ENCODE data around the gene PIM2. TPM values are rescaled to one million over a fixed set of nuclear protein-coding genes. Genes with fewer than 3 reads are reported as not detected.

Gene PIM2
- total and polyA plus RNA-seq, 4 donors = 14.8 to 36.5 (median 24.5) TPM

DNA sequence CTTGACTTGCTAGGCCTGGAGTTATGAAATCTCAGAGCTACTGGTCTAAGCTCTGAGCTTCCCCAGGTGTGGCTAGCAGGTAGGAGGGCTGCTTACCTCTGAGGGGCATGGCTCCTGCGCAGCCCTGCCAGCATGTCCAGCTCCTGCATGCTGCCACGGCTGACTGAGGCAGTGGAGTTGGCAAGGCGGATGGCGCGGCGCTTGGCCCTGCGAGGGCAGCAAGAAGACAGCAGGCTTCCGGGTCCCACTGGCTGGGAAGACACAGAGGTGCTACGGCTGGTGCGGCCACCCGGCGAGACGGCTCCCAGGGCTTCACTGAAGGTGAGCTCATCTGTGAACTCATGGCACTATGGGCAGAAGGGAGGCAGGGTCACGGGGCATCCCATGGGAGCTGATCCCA is 47.1 kb upstream of the PIM2 start:
- 92 to 93% methylated on average over 3 to 14 of the region's 14 CpGs for WGBS, 2 donors
- no peak for ATAC-seq (ENCODE audit: insufficient read depth, low FRiP score)
- peaks cover 0 to 15% (median 2%) of the 10 kb centered on the region in 5 donors for H3K4me1 ChIP-seq (ENCODE audit: control insufficient read depth in 5 of 5, insufficient read depth in 5 of 5, low read length in 5 of 5)
- no peaks in the 10 kb centered on the region for H3K36me3 ChIP-seq (ENCODE audit: control insufficient read depth in 4 of 4, insufficient read depth in 4 of 4, low read length in 4 of 4)
- no peak overlapping the region for H3K9ac ChIP-seq (ENCODE audit: insufficient read depth in 1 of 2, low read length in 2 of 2)
- H3K27me3 ChIP-seq (ENCODE audit: control insufficient read depth in 3 of 3, insufficient read depth in 3 of 3, low read length in 2 of 3) = no peaks in the 10 kb centered on the region
- H3K9me3 ChIP-seq (ENCODE audit: control insufficient read depth in 4 of 4, insufficient read depth in 3 of 4, low read length in 3 of 4) = peaks cover 0 to 2% (median 0%) of the 10 kb centered on the region in 4 donors
- no peak overlapping the region for H3K27ac ChIP-seq (ENCODE audit: low read depth in 1 of 2, low read length in 1 of 2)
- no peak overlapping the region for H3K4me3 ChIP-seq
- TF ChIP-seq, protein P1, sequence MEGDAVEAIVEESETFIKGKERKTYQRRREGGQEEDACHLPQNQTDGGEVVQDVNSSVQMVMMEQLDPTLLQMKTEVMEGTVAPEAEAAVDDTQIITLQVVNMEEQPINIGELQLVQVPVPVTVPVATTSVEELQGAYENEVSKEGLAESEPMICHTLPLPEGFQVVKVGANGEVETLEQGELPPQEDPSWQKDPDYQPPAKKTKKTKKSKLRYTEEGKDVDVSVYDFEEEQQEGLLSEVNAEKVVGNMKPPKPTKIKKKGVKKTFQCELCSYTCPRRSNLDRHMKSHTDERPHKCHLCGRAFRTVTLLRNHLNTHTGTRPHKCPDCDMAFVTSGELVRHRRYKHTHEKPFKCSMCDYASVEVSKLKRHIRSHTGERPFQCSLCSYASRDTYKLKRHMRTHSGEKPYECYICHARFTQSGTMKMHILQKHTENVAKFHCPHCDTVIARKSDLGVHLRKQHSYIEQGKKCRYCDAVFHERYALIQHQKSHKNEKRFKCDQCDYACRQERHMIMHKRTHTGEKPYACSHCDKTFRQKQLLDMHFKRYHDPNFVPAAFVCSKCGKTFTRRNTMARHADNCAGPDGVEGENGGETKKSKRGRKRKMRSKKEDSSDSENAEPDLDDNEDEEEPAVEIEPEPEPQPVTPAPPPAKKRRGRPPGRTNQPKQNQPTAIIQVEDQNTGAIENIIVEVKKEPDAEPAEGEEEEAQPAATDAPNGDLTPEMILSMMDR (IDR thresholded peaks at IDR 0.05; ENCODE audit: control extremely low read depth, extremely low read depth) = no peak
- no peak for DNase-seq

DNA sequence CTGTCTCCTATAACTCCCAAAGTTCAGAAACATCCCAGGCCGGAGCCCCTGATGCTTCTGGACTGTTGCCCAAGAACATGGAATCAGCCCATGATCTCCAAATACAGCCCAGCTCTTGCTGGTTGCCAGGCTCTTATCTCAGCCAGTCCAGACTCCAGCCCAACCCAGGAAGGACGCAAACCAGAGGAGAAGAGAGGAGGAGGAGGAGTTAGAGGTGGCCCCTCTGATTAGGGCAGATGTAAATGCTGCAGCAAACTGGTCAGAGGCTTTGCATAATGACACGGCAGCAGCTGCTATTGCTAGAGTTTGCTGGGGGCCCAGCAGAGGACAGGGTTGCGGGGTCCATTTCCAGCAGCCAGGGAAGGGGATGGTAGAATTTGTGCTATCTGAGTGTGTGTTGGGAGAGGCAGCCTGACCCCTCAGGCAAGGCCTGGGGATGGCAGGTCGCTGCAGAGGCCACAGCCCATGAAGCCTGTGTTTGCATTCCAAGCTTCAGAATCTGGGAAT is 42.8 kb upstream of the PIM2 start:
- Histone ChIP-seq H3K9me3 (ENCODE audit: control insufficient read depth in 4 of 4, insufficient read depth in 3 of 4, low read length in 3 of 4) (peaks cover 0 to 2% (median 0%) of the 10 kb centered on the region in 4 donors), H3K4me3 (no peak overlapping the region), H3K27ac (ENCODE audit: low read depth in 1 of 2, low read length in 1 of 2) (no peak overlapping the region), H3K36me3 (ENCODE audit: control insufficient read depth in 4 of 4, insufficient read depth in 4 of 4, low read length in 4 of 4) (no peaks in the 10 kb centered on the region), H3K27me3 (ENCODE audit: control insufficient read depth in 3 of 3, insufficient read depth in 3 of 3, low read length in 2 of 3) (no peaks in the 10 kb centered on the region), H3K4me1 (ENCODE audit: control insufficient read depth in 5 of 5, insufficient read depth in 5 of 5, low read length in 5 of 5) (peaks cover 0 to 21% (median 5%) of the 10 kb centered on the region in 5 donors), H3K9ac (ENCODE audit: insufficient read depth in 1 of 2, low read length in 2 of 2) (no peak overlapping the region)
- WGBS, 2 donors = 43 to 47% methylated on average over 3 to 5 of the region's 5 CpGs
- DNase-seq (peak; percentile 71 to 83 (median 82)), ATAC-seq (ENCODE audit: insufficient read depth, low FRiP score) (no peak)
- TF ChIP-seq, protein P1 (IDR thresholded peaks at IDR 0.05; ENCODE audit: control extremely low read depth, extremely low read depth) = no peak

DNA sequence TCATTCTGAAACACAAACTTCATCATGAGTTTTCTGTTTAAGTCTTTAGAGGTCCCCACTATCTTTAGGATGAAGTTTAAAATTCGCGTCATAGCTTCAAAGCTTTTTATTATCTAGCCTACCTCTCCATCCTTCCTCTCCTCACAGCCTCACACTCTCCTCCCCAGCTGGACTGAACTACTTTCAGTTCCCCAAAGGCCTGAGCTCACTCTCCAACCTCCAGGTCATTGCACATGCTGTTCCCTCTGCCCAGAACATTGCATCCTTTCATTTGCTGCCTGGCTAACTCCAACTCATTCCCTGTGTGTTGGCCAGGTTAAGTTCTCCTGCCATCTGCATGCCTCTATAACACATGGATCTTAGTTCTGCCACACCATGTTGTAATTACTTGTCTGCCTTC is 41.5 kb upstream of the PIM2 start:
- Histone ChIP-seq H3K9me3 (ENCODE audit: control insufficient read depth in 4 of 4, insufficient read depth in 3 of 4, low read length in 3 of 4) (peaks cover 0 to 2% (median 0%) of the 10 kb centered on the region in 4 donors), H3K27ac (ENCODE audit: low read depth in 1 of 2, low read length in 1 of 2) (no peak overlapping the region), H3K4me3 (no peak overlapping the region), H3K9ac (ENCODE audit: insufficient read depth in 1 of 2, low read length in 2 of 2) (no peak overlapping the region), H3K27me3 (ENCODE audit: control insufficient read depth in 3 of 3, insufficient read depth in 3 of 3, low read length in 2 of 3) (no peaks in the 10 kb centered on the region), H3K4me1 (ENCODE audit: control insufficient read depth in 5 of 5, insufficient read depth in 5 of 5, low read length in 5 of 5) (peaks cover 0 to 31% (median 5%) of the 10 kb centered on the region in 5 donors), H3K36me3 (ENCODE audit: control insufficient read depth in 4 of 4, insufficient read depth in 4 of 4, low read length in 4 of 4) (peaks cover 0 to 3% (median 0%) of the 10 kb centered on the region in 4 donors)
- ATAC-seq (ENCODE audit: insufficient read depth, low FRiP score) (no peak), DNase-seq (no peak)
- 69 to 79% methylated on average over 2 of the region's 2 CpGs for WGBS, 2 donors
- TF ChIP-seq, protein P1 (IDR thresholded peaks at IDR 0.05; ENCODE audit: control extremely low read depth, extremely low read depth) = no peak
